ENCODE results near the gene MACROD2.
A peak's percentile ranks its signal among the peaks of the same experiment; 100 is the strongest.

Gene MACROD2

GRCh38 chr20:14634665-14635064 lies 639.3 kb downstream of the MACROD2 start:
- no peak for DNase-seq

GRCh38 chr20:14637441-14637840 lies 642.1 kb downstream of the MACROD2 start:
- DNase-seq, result no peak

- DNase-seq, result no peak
Measured at GRCh38 chr20:14643146-14643545, 647.8 kb downstream of the MACROD2 start.

GRCh38 chr20:14643556-14643955 lies 648.2 kb downstream of the MACROD2 start:
- DNase-seq, result no peak

GRCh38 chr20:14644306-14645097 lies 649.2 kb downstream of the MACROD2 start:
- no peak for DNase-seq

GRCh38 chr20:14647016-14647415 lies 651.7 kb downstream of the MACROD2 start:
- no peak for DNase-seq

- no peak for DNase-seq
Measured at GRCh38 chr20:14649662-14650061, 654.3 kb downstream of the MACROD2 start.

GRCh38 chr20:14657266-14658005 lies 662.1 kb downstream of the MACROD2 start:
- peak in 1 of 58 donors; percentile 1 for DNase-seq

GRCh38 chr20:14664101-14664500 lies 668.8 kb downstream of the MACROD2 start:
- DNase-seq, result peak in 1 of 58 donors; percentile 26

- DNase-seq, result no peak
Measured at GRCh38 chr20:14666696-14667095, 671.4 kb downstream of the MACROD2 start.

- peak in 5 of 58 donors; percentile 1 to 54 (median 2) for DNase-seq
Measured at GRCh38 chr20:14667226-14667625, 671.9 kb downstream of the MACROD2 start.

- DNase-seq, result no peak
Measured at GRCh38 chr20:14672066-14672465, 676.8 kb downstream of the MACROD2 start.

GRCh38 chr20:14673164-14673563 lies 677.8 kb downstream of the MACROD2 start:
- no peak for DNase-seq

- no peak for DNase-seq
Measured at GRCh38 chr20:14677455-14677854, 682.1 kb downstream of the MACROD2 start.

GRCh38 chr20:14685183-14685582 lies 689.9 kb downstream of the MACROD2 start:
- no peak for DNase-seq

GRCh38 chr20:14687313-14687712 lies 692.0 kb downstream of the MACROD2 start:
- no peak for DNase-seq

GRCh38 chr20:14688005-14688404 lies 692.7 kb downstream of the MACROD2 start:
- no peak for DNase-seq

- no peak for DNase-seq
Measured at GRCh38 chr20:14691994-14692393, 696.7 kb downstream of the MACROD2 start.

- no peak for DNase-seq
Measured at GRCh38 chr20:14696478-14696877, 701.2 kb downstream of the MACROD2 start.

- no peak for DNase-seq
Measured at GRCh38 chr20:14696937-14697336, 701.6 kb downstream of the MACROD2 start.

GRCh38 chr20:14698125-14698524 lies 702.8 kb downstream of the MACROD2 start:
- no peak for DNase-seq

GRCh38 chr20:14698605-14699373 lies 703.5 kb downstream of the MACROD2 start:
- no peak for DNase-seq

All from anterior cingulate cortex (tissue), 58 donors.